ENCODE measurements around the gene RSAD1.
"Not testable (repeated sequence)": the region's sequence is repeated elsewhere in the genome, so short reads cannot be mapped to it uniquely, and the experiment has no call there.

RSAD1 gene

DNA sequence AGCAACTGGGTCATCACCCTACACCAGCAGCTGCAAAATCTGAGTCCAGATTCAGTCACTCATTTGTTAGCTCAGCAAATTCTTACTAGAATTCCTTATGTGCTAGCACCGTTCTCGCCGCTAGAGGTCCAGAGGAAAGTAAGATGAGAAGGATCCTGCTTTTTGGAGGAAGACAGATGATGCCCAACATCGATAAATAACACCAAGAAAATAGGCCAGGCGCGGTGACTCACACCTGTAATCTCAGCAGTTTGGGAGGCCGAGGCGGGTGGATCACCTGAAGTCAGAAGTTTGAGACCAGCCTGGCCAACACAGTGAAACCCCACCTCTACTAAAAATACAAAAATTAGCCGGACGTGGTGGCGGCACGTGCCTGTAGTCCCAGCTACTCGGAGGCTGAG lies 5.9 kb upstream of the RSAD1 start:
- DNase-seq (ENCODE audit: low read depth), result not testable (repeated sequence)

DNA sequence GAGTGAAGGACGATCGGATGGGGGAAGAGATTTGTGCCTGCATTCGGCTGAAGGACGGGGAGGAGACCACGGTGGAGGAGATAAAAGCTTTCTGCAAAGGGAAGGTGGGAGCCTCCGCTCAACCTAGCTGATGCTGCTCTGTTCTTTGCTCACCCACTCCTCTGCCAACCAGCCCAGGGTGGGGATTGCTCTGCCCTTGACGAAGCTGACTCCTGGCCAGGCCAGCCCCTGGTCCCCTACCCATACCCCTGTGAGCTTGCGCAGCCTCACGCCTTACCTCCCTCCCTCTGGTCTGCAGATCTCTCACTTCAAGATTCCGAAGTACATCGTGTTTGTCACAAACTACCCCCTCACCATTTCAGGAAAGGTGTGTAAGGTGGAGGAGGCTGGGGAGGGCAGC lies 4.8 kb upstream of the RSAD1 start:
- no peak for DNase-seq (ENCODE audit: low read depth)

DNA sequence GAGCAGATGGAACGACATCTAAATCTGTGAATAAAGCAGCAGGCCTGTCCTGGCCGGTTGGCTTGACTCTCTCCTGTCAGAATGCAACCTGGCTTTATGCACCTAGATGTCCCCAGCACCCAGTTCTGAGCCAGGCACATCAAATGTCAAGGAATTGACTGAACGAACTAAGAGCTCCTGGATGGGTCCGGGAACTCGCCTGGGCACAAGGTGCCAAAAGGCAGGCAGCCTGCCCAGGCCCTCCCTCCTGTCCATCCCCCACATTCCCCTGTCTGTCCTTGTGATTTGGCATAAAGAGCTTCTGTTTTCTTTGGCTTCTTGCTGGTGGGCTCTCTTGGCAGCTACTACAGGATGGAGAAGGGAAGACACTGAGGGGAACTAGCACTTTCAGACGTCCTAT lies 4.1 kb upstream of the RSAD1 start:
- DNase-seq (ENCODE audit: low read depth), result no peak

DNA sequence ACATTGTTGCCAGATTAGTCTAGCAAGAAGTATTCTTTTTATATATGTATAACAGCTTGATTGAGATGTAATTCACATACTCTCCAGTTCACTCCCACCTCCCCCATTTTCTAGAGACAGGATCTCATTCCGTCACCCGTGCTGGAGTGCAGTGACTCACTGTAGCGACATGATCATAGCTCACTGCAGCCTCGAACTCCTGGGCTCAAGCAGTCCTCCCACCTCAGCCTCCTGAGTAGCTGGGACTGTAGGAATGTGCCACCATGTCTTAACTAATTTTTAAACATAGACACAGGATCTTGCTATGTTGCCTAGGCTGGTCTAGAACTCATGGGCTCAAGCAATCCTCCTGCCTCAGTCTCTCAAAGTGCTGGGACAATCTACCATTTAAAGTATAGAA lies 3.3 kb upstream of the RSAD1 start:
- DNase-seq (ENCODE audit: low read depth), result no peak

DNA sequence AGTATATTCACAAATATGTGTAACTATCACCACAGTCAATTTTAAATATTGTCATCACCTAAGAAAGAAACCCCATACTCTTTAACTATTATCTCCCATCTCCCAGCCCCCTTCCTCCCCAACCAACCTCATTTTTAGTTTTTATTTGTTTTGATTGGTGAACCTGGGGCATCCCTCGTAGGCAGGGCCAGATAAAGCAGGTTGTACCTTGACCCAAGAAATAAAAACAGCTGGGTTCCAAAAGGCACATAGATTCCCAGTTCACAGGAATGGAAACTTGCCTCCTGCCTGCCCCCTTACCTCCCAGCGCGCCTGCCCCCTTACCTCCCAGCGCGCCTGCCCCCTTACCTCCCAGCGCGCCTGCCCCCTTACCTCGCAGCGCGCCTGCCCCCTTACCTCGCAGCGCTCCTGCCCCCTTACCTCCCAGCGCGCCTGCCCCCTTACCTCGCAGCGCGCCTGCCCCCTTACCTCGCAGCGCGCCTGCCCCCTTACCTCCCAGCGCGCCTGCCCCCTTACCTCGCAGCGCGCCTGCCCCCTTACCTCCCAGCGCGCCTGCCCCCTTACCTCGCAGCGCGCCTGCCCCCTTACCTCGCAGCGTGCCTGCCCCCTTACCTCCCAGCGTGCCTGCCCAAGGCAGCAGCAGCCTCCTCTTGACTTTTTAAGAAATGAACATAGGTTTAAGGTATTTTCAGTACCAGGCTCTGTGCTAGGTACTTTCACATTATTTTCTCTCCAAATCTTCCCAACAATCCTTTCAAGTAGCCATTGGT lies 2.7 kb upstream of the RSAD1 start:
- DNase-seq (ENCODE audit: low read depth), result not testable (repeated sequence)

DNA sequence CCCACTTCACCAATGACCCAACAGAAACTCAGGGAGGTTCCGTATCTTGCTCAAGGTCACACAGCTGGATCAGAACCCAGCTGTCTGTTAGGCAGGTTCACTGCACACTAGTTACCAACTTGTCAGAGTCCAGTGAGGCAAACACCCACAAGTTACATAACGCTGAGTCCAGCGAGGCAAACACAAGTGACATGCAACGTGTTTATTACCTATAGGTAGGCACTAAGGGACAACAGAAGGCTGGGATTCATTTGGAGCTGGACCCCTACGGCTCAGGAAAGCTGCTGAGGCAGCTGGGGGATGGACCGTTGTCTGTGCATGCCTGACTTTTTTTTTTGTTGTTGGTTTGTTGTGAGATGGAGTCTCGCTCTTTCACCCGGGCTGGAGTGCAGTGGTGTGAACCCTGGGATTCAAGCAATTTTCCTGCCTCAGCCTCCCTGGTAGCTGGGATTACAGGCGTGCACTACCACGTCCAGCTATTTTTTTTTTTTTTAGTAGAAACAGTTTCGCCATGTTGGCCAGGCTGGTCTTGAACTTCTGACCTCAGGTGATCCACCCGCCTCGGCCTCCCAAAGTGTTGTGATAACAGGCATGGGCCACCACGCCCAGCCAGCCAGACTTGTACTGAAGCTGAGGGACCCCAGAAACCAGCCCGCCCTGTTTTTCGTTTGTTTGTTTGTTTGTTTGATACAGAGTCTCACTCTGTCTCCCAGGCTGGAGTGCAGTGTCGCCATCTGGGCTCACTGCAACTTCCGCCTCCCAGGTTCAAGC lies 1.9 kb upstream of the RSAD1 start:
- no peak for DNase-seq (ENCODE audit: low read depth)

DNA sequence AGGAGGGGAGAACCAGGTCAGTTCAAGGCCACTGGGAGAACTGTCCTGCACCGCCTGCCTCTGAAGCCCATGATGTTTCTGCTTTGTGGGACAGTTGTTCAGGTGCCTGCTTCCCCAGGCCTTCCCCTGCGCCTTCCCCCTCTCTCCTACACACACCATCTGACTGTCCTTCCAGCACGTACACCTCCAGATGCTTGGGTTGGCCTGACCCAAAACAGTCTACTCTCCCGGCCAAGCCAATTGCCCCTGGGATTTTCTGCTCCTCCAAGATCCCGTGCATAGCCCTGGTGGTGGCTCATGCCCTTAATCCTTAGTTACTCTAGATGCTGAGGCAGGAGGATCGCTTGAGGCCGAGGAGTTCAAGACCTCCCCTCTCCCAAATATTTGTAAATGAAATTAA lies 684 bp upstream of the RSAD1 start:
- DNase-seq (ENCODE audit: low read depth), result no peak

DNA sequence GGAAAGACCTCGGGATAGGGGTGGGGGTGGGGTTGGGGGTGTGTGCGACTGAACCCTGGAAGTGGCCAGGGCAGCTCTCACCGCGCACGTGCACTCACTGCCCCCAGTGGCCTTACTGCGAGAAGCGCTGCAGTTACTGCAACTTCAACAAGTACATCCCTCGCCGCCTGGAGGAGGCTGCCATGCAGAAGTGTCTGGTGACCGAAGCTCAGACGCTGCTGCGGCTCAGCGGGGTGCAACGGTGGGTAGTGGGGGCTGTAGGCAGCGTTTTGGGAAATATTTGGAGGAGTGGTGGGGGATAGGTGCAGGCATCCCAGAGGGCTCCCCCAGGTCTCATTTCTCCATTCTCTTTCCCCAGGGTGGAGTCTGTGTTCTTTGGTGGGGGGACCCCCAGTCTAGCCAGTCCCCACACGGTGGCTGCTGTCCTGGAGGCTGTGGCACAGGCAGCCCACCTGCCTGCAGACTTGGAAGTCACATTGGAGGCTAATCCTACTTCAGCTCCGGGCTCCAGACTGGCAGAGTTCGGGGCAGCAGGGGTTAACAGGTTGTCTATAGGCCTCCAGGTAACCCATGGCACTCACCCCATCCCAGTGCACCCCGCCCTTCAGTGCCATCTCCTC lies 972 bp downstream of the RSAD1 start:
- peak; percentile 38 for DNase-seq (ENCODE audit: low read depth)

DNA sequence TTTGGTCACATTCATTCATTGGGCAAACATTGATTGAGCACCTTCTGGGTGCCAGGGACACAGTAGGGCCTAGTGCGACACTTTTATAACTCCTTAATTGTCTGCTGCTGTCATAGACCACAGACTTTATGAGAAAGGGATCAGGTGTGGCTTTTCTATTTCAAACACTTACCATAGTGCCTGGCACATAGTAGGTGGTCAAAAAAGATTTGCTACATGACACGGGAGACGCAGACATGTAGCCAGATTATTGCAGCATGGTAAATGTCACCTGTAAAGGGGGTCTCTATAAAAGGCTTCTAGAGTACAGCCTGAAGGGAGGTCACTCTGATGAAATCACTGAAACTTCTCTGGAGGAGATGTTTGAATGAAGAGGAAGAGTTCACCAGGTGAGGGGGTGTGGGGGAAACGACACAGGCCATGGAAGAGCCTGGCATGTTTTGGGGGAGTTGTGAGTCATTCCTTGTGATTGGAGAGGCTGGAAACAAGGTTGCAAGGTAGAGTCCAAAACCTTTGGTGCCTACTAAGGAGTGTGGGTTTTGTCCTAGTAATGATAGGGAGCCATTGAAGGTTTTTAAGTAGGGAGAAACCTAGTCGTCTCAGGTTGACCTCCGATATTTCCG lies 1.6 kb downstream of the RSAD1 start:
- DNase-seq (ENCODE audit: low read depth), result no peak

DNA sequence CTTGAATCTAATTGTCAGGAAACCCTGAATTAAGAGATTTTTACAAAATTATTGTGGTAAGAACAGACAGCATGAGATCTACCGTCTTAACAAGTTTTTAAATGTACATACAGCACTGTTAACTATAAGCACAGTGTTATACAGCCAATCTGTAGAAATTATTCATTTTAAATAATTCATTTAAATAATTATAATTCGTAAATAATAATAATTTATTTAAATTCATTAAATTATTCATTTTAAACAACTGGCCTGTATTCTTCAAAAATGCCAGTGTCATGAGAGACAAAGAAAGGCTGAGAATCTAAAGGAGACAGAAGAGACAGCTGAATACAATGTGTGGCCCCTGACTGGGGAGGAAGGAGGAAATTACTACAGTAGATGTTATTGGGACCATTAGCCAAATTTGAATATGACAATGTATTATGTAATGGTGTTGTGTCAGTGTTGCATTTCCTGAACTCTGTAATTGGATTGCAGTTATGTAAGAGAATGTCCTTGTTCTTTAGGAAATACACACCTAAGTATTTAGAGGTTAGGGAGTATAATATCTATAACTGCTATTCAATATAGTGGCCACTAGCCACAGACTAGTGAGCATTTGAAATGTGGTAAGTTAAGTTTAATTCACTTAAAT lies 2.3 kb downstream of the RSAD1 start:
- DNase-seq (ENCODE audit: low read depth), result no peak

DNA sequence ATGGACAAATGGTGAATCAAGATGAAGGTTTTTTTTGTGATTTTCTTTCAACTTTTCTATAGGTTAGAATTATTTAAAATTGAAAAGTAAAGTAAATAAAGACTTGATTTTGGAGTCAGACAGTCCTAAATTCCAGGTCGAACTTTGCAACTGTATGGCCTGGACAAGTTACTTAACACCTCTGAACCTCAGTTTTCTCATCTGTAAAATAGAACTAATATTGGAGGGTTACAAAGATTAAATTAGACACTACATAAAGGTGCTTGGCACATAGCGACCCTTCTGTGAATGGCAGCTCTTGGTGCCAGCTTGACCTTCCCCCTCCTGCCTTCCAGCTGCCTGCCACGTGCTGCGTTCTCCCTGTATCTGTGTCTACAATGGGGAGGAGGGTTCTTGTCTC lies 3.0 kb downstream of the RSAD1 start:
- DNase-seq (ENCODE audit: low read depth), result no peak

DNA sequence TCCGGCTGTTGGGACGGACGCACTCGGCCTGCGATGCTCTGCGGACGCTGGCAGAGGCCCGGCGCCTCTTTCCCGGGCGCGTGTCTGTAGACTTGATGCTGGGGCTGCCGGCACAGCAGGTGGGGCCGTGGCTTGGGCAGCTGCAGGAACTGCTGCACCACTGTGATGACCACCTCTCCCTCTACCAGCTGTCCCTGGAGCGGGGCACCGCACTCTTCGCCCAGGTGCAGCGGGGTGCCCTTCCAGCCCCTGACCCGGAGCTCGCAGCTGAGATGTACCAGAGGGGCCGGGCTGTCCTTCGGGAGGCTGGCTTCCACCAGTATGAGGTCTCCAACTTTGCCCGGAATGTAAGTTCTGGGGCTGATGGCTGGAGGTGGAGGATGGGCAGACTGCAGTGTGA lies 3.5 kb downstream of the RSAD1 start:
- DNase-seq (ENCODE audit: low read depth), result no peak

DNA sequence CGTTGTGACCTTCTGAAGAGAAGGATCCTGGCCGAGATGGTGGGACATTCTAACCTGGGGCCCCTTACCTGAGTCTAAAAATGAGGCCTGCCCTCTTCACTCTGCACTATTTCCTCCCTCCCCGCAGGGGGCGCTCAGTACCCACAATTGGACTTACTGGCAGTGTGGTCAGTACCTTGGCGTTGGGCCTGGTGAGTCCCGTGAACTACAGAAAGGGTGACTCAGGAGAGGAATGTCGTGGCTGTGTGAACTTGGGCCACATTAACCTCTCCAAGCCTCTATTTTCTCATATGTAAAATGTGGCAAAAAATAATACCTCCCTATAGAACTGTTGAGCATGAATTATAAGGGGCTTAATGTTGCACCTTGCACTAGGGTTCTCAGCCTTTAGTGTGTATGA lies 3.9 kb downstream of the RSAD1 start:
- peak; percentile 55 for DNase-seq (ENCODE audit: low read depth)

DNA sequence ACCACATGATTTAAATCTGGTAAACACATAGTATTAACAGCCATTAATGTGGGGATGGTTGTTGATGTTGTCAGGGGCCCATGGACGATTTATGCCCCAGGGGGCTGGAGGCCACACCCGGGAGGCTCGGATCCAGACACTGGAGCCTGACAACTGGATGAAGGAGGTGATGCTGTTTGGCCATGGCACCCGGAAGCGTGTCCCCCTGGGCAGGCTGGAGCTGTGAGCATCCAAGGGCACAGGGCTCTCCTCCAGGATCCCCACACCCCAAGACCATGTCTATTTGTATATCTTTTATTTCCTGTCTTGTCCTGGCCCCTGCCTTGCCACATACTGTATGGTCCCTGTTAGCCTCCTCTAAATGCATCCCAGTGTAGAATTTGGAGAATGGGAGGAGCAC lies 4.6 kb downstream of the RSAD1 start:
- no peak for DNase-seq (ENCODE audit: low read depth)

DNA sequence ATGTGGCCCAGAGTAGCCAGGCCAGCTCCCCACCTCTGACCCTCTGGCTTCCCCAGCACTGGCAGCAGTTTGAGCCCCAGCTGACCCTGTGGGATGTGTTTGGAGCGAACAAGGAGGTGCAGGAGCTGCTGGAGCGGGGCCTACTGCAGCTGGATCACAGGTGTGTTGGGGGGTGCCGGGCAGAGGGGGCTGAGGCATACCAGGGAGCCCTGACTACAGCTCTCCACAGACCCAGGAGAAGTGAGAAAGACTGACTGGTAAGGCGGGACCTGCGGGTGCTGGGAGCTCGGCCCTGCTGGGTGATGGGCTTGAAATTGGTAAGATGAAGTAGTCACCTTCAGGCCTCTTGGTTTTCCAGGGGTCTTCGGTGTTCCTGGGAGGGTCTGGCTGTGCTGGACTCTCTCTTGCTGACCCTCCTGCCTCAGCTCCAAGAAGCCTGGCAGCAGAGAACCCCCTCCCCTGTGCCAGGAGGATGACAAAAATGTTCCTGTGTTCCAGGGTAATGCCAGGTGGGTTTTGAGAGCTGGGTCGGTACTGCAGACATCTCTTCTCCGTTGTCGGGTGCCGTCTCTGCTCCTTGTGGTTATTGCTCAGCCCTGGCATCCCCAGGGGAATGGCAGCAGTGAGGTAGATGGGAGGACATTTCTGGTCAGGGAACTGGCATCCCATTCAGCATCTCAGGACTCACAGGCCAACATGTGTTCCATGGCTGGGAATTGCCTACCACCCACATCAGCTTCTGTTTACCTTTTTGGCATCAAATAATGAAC lies 5.9 kb downstream of the RSAD1 start:
- no peak for DNase-seq (ENCODE audit: low read depth)

DNA sequence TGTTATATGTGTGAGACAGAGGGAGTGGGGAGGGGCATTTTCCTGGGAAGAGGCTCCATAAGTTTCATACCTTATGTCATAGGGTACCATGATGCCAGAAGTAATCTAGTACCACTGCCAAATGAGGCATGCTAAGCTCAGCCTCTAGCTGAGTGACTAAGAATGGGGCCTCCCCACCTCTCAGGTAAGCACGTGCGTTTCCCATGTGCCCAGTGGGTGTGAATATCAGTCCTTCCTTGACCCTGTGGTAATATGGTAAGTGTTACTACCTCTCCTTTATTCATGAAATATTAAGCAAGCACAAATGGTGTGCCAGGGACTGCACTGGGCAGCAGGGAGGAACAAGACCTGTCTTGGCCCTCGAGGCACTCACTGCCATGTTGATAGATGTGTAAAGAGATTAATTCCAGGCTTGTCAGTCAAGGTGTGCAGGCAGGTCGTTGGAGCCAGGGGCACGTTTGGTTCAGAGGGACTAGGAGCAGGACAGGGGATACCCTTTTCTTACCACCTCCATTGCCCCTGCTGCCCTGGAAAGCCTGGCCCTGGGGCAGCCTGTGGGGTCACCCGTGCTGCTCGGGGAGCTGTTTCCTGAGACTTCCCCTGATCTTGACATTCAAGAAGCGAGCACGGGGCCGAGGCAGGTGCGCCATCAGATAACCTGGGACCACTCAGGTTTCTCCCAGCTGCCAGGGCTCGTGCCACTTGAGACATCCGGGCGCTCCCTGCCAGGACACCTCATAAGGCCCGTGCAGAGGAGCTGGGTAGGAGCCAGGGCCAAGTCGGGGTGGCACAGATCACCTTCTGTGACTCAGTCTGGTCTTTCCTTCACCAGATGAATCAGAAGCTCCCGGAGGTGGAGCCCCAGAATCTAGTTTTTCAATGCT lies 8.8 kb downstream of the RSAD1 start:
- no peak for DNase-seq (ENCODE audit: low read depth)

DNA sequence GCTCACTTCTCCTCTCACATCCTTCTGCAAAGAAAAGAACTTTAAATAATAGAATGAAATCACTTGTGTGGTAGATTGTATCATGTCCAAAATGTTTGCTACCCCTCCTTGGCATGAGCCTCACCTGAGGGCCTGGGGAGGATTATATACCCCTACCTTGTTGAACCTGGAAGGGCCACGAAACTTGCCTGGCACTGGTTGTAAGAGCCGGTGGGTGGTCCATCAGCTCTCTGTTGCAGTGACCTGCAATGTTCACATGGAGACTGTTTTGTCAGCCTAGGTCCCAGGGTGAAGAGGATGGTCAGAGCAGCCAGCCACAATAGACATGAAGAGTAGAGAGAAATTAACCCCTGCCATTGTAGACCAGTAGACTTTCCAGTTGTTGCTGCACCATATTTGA lies 10.2 kb downstream of the RSAD1 start:
- DNase-seq (ENCODE audit: low read depth), result no peak

DNA sequence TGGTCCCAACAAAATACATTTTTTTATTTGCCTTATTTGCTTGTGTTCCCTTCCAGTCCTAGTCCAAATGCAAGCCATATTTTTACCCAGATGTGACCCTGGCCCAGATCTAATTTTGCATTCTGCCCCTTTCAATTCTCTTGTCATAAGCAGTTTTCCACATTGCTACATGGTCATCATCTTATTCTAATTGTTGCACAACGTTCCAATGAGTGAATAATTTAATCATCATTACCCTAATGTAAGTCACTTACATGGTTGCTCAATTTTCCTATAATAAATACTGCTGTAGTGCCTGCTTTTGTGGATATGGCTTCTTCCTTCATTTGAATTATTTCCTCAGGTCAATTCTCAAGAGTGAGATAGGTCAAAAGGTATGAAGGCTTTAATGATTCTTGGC lies 12.8 kb downstream of the RSAD1 start:
- DNase-seq (ENCODE audit: low read depth), result no peak

DNA sequence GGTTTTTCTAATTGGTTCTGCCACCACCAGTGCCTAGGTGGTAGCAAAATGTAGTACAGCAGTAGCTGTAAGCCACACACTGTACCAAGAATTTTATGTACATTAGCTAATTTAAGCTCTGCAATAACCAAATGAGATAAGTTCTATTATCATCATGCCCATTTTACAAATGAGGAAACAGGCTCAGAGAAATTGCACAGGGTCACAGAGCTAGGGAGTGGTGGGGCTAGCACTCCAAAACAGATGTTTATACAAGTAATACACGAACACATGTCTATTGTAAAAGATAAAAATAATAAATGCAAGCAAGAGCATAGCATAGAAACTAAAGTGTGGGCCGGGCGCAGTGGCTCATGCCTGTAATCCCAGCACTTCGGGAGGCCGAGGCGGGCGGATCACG lies 13.6 kb downstream of the RSAD1 start:
- no peak for DNase-seq (ENCODE audit: low read depth)

DNA sequence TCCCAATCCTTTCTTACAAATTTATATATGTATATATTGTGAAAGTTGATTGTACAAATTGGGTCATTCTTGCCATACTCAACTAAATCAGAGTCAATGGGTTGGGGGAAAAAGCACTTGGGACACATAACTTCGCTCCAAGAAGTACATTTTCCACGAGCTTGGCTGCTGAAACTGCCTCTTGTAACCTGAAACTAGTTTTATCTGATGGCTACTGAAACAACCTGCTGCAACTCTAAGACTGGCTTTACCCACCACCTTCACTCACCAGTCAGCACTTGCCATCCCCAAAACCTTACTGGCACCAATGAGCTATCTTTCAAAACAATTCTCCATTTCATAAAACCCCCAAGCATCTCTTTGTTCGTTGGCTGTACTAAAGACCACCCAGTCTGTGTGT lies 15.1 kb downstream of the RSAD1 start:
- DNase-seq (ENCODE audit: low read depth), result no peak
